ENCODE data around the gene RYR2. TPM values are rescaled to one million over a fixed set of nuclear protein-coding genes. Genes with fewer than 3 reads are reported as not detected.
A peak's percentile ranks its signal among the peaks of the same experiment; 100 is the strongest.

RYR2 gene
- total and polyA plus RNA-seq, 11 donors, result 77.7 to 1,319 (median 805) TPM

DNA sequence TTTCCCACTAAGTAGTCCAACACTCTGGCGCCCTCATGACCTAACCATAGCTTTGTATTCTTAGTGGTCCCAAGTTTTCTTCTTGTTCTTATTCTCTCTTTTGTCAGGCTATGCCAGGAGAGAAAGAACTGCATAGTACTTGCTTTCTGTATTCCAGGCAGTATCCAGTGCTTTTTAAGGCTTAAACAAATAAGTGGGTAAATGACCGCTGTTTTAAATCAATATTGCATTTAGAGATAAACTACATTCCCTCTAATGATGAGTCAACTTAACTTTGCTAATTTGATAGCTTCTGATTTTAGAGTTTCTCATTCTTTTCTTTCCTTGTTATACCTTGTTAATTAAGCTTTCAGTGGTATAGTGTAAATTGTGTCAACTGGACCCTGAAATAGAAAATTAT lies 709.1 kb downstream of the RYR2 start:
- ATAC-seq (no peak), DNase-seq (no peak)
- 86 to 92% (median 89%) methylated on average over 2 of the region's 2 CpGs for WGBS, 4 donors
- TF ChIP-seq, protein P1, sequence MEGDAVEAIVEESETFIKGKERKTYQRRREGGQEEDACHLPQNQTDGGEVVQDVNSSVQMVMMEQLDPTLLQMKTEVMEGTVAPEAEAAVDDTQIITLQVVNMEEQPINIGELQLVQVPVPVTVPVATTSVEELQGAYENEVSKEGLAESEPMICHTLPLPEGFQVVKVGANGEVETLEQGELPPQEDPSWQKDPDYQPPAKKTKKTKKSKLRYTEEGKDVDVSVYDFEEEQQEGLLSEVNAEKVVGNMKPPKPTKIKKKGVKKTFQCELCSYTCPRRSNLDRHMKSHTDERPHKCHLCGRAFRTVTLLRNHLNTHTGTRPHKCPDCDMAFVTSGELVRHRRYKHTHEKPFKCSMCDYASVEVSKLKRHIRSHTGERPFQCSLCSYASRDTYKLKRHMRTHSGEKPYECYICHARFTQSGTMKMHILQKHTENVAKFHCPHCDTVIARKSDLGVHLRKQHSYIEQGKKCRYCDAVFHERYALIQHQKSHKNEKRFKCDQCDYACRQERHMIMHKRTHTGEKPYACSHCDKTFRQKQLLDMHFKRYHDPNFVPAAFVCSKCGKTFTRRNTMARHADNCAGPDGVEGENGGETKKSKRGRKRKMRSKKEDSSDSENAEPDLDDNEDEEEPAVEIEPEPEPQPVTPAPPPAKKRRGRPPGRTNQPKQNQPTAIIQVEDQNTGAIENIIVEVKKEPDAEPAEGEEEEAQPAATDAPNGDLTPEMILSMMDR (IDR thresholded peaks at IDR 0.05), result no peak
- TF ChIP-seq POLR2A (IDR thresholded peaks at IDR 0.05), result no peak
- Histone ChIP-seq H3K4me1 (peaks cover 0 to 47% (median 5%) of the 10 kb centered on the region in 12 donors), H3K27ac (no peak overlapping the region), H3K4me3 (no peak overlapping the region), H3K9me3 (no peaks in the 10 kb centered on the region), H3K36me3 (peaks cover 0 to 44% (median 0%) of the 10 kb centered on the region in 9 donors), H3K27me3 (no peaks in the 10 kb centered on the region)
- intact Hi-C loops (cut with DNase I), result no loop called here

DNA sequence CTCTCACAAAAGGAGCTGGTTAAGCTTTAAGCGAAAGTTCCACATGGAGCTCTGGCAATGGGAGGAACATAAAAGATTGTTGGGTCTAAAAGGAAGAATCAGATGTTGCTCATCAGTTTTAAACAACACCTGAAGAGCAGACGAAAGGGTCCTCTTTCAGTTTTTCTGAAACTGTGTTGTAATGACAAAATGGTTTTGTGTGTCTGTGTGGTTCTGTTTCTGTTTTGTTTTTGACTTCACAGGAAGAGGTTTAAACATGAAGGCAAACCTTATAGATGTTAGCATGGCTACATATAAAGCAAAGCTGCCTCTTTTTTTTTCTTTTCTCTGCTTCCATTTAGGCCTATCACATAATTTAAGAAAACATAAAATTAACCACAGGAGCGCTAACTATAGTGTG lies 712.6 kb downstream of the RYR2 start:
- no peak overlapping the region for H3K27ac ChIP-seq
- H3K4me3 ChIP-seq, result no peak overlapping the region
- no peaks in the 10 kb centered on the region for H3K9me3 ChIP-seq
- no peaks in the 10 kb centered on the region for H3K27me3 ChIP-seq
- ATAC-seq, result no peak
- peaks cover 0 to 14% (median 0%) of the 10 kb centered on the region in 12 donors for H3K4me1 ChIP-seq
- H3K36me3 ChIP-seq, result peaks cover 0 to 73% (median 3%) of the 10 kb centered on the region in 9 donors
- intact Hi-C loops (cut with DNase I), result no loop called here
- no peak for DNase-seq
- WGBS, 4 donors, result 79 to 88% (median 82%) methylated on average over 3 of the region's 3 CpGs
- TF ChIP-seq POLR2A (IDR thresholded peaks at IDR 0.05), result no peak
- TF ChIP-seq, protein P1 (IDR thresholded peaks at IDR 0.05), result no peak

DNA sequence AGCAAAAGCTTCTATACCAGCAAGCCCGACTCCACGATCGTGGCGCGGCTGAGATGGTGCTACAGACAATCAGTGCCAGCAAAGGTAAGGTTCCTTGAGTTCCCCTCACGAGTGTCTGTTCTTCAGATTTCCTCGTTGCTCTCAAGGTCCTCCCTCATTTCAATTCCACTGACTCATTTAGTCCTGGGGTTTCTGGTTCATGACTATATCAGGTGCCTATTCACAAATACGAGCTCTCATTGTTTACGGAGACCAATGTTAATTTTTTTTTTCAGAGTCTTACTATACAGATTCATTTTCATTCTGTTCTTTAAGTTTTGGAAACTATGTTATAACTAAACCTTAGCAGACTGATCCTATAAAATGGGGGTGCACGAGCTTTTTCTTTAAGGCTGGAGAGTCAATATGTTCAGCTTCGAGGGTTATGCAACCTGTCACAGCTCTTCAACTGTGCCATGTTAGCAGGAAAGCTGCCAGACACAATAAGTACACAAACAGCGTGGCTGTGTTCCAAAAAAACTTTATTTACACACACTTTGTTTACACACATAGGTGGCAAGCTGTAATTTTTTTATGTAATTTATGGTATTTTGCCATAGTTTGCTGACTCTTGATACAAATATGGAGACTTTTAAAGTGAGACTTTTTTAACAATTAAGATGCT lies 714.5 kb downstream of the RYR2 start:
- H3K4me3 ChIP-seq, result no peak overlapping the region
- ATAC-seq, result peak in 1 of 4 donors; percentile 30
- no peak for TF ChIP-seq POLR2A (IDR thresholded peaks at IDR 0.05)
- TF ChIP-seq, protein P1 (IDR thresholded peaks at IDR 0.05), result no peak
- peaks cover 0 to 21% (median 0%) of the 10 kb centered on the region in 12 donors for H3K4me1 ChIP-seq
- H3K27me3 ChIP-seq, result no peaks in the 10 kb centered on the region
- intact Hi-C loops (cut with DNase I), result no loop called here
- no peaks in the 10 kb centered on the region for H3K9me3 ChIP-seq
- H3K36me3 ChIP-seq, result peaks cover 0 to 76% (median 3%) of the 10 kb centered on the region in 9 donors
- WGBS, 4 donors, result 74 to 80% (median 75%) methylated on average over 12 of the region's 12 CpGs
- no peak for DNase-seq
- H3K27ac ChIP-seq, result no peak overlapping the region

DNA sequence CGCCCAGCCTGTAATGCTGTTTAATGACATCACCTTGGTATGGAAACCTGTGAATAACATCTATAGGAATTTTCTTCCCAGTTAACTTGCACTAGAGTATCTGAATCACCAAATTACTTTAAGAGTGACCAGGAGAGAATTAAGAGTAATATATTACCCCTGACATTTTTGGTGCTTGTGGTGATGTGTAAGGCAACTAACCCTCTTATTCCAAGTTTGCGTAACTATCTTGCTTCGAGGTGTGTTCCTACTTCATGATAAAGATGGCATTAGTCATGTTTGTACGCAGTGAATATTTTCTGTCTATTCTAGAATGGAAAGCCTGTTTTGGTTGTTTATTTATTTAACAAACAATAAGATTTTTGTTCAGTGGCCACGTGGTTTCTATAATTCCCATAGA lies 717.4 kb downstream of the RYR2 start:
- intact Hi-C loops (cut with DNase I), result no loop called here
- H3K9me3 ChIP-seq, result no peaks in the 10 kb centered on the region
- WGBS, 4 donors, result 72 to 76% (median 73%) methylated on average over 5 of the region's 5 CpGs
- peaks cover 0 to 87% (median 3%) of the 10 kb centered on the region in 9 donors for H3K36me3 ChIP-seq
- H3K4me1 ChIP-seq, result peaks cover 0 to 15% (median 0%) of the 10 kb centered on the region in 12 donors
- H3K4me3 ChIP-seq, result no peak overlapping the region
- H3K27me3 ChIP-seq, result no peaks in the 10 kb centered on the region
- TF ChIP-seq, protein P1 (IDR thresholded peaks at IDR 0.05), result no peak
- TF ChIP-seq POLR2A (IDR thresholded peaks at IDR 0.05), result no peak
- DNase-seq (no peak), ATAC-seq (no peak)
- no peak overlapping the region for H3K27ac ChIP-seq

Data from heart left ventricle (tissue), 16 donors.